Right lobe of liver (tissue), 4 donors: Measurements from ENCODE around the gene ATG7.

Experiments
- CTCF ChIP-seq, 4 donors: fragments of 200-600 bp in 3 of 4; fragments of 450-650 bp in 1 of 4; IDR thresholded peaks; one replicate each; pipeline versions ENCODE4 v1.5.1 to v1.8.0; 2016 to 2022; ENCODE audit warnings: antibody characterized with exemption in 4 of 4, mild to moderate bottlenecking in 2 of 4
- POLR2A ChIP-seq: fragments of 450-650 bp; IDR thresholded peaks from one replicate; pipeline ENCODE4 v1.6.1; 2017; ENCODE audit warnings: antibody characterized with exemption, mild to moderate bottlenecking
- donor health status: DM: no; HTN: no; CAD: no.
- donor health status: DM: no; HTN: no; CAD: no.
- donor health status: DM: no; HTN: yes; CAD: no.

- TF ChIP-seq CTCF (IDR thresholded peaks at IDR 0.05): no peak
- TF ChIP-seq POLR2A: no peak
These were observed 142.9 kb downstream of the ATG7 start for GRCh38 chr3:11415099-11415498.
